NCI-H2196 (cell line): ENCODE results near the gene ANGEL2.
A peak's percentile ranks its signal among the peaks of the same experiment; 100 is the strongest.
"Not testable (repeated sequence)": the region's sequence is repeated elsewhere in the genome, so short reads cannot be mapped to it uniquely, and the experiment has no call there.

Source experiments
- DNase-seq: peaks from one replicate; lab custom pipeline; 2025; ENCODE audit not compliant: unreplicated experiment; lab: John Stamatoyannopoulos, UW

ANGEL2 gene

GRCh38 chr1:213020016-213020415, 4.3 kb upstream of the ANGEL2 start:
- DNase-seq, result no peak

DNA sequence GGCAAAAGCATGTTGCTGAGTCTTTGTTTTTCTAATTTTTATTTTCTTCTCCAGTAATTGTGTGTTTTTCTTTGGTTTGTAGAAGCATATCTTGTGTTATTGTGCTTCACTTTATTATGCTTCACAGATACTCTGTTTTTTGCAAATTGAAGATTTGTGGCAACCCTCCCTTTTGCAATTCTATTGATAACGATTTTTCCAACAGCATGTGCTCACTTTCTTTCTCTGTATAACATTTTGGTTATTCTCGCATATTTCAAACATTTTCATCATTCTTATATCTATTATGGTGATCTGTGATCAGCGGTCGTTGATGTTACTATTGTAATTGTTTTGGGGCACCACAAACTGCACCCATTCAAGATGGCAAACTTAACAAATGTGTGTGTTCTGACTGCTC, 3.8 kb upstream of the ANGEL2 start:
- DNase-seq, result no peak

DNA sequence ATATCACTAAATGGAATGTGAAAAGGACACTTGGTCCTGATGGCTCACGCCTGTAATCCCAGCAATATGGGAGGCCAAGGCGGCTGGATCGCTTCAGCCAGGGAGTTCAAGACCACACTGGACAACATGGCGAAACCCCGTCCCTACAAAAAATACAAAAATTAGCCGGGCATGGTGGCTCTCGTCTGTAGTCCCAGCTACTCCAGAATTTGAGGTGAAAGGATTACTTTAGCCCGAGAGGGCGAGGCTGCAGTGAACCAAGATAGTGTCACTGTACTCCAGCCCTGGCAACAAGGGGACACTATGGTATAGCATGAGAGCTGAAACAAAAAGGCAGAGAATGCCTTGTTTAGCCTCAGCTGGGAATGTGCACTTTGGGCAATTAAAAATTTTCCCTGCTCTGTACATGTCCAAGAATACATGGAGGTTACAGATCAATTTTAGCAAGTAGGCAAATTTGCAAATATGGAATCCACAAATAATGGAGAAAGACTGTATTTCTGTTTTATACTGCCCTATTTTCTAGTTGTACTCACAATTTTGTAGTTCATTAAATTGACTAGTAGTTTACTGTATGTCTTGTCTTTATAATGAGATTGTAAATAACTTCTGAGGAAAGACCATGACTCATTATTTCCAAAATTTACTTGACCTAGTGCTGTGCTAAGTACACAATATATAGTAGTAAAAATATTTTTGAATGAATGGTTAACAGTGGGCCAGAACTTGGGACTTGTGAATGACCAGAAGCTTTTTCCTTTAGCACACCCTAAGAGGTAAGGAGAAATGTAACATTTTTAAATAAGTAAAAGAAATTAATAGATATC, 2.0 kb upstream of the ANGEL2 start:
- no peak for DNase-seq

GRCh38 chr1:213014642-213015041, 1.0 kb downstream of the ANGEL2 start:
- DNase-seq, result no peak

DNA sequence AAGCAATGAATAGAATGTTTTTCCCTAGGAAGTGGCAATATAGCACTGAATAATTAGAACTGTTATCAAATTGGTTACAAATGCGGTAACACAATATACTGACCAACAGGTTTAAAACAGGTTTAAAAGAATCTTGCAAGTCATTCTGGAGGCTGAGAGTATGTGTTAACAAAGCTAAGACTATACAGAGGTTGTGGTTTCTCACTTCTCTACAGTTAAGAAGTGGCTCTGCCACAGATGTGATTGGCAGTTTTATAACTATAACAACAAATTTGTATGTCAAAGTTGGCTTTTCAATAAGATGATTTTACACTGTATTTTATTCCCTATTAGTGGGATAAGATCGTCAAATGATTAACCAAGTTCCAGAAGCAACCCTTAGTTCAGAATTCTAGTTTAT, 7.1 kb downstream of the ANGEL2 start:
- DNase-seq, result no peak

- no peak for DNase-seq
These were observed 12.4 kb downstream of the ANGEL2 start for GRCh38 chr1:213003256-213003655.

- DNase-seq, result no peak
These were observed 20.7 kb downstream of the ANGEL2 start for GRCh38 chr1:212994926-212995325.

- DNase-seq, result not testable (repeated sequence)
These were observed 21.7 kb downstream of the ANGEL2 start for GRCh38 chr1:212993960-212994359.

DNA sequence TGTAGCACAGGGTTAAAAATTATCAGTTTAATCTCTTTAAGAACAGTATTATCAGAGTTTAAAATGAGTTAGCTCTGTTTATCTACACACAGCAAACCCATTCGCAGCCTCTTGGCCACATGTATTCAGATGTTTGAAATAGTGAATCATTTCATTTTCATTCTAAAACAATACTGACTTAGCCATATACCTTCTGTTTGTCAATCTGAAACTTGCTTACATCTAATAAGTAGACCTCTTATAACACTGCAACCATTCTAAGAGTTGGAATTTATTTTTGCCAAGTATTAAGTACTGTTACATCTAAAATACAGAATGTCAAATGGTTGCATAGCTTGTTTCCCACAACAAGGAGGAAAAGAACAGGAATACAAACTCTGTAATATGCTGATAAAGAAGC, 25.4 kb downstream of the ANGEL2 start:
- no peak for DNase-seq

DNA sequence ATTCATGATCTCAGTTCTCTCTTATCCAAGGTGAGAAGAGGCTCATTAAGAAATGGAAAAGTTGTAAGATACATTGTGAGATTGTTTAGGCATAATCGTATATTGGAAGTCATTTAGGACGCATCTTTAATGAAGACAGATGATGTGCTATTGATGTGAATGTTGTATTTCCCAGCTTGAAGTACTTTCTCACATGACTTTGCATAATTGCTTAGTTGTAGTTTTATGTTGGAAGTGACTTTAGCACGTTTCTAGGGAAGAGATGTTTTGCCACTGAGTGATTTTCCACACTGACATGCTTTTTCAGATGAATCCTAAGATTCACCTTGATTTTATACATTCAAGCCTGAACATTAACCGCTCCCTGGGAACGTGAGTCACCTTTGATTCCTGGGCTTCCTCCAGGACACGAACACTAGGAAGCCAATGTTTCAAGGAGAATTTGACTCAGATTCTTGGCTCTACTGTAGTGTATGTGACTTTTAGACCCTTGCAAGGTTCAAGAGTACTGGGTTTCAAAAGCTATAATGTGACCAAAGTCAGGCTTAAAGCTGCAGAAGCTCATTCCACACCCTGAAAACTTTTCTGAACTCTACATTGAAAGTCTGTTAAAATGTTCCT, 27.9 kb downstream of the ANGEL2 start:
- no peak for DNase-seq

- DNase-seq, result no peak
These were observed 29.1 kb downstream of the ANGEL2 start for GRCh38 chr1:212986551-212986950.

DNA sequence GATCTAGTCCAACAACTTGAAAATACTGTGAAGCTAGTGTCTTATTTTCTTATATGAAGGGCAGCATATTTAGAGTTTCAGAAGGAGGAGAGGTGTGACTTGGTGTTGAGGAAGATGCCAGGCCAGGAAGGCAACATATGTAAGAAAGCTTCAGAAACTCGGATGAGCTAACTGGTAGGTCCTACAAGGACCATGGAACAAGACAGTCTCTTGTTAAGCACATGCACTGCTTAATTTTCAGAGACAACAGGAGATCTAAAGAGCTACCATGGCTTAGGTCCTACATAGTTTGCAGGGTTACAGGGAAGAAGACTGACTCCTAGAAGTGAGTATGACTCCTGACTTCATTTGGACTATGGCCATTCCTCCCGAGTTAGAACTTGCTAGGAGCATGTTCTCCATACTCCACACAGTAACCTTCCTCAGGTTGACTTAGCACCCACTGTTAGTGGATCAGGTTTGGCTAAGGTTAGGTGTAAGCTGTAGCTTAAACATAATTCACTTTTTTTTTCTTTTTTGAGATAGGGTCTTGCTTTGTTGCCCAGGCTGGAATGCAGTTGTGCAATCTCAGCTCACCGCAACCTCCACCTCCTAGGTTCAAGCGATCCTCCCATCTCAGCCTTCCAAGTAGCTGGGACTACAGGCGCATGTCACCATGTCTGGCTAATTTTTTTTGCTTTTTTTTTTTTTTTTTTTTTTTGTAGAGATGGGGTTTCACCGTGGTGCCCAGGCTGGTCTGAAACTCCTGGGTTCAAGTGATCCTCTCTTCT, 31.0 kb downstream of the ANGEL2 start:
- DNase-seq, result no peak

DNA sequence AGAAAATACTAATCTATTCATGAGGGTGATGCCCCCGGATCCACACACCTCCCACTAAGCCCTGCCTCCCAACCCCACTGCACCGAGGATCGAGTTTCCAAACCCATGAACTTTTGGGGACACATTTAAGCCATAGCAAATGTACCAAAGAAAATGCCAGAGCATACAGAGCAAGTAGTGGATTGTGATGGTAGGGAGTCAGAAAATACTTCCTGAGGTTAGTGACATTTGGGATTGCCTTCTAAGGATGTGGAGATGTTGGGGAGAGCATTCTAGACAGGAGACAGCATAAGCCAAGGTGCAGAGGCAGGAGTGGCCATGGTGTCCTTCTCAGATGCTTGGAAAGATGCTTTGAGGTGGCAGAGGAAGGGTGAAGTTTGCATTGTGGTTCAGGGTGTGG, 32.2 kb downstream of the ANGEL2 start:
- no peak for DNase-seq

- peak; percentile 52 for DNase-seq
These were observed 33.1 kb downstream of the ANGEL2 start for GRCh38 chr1:212982430-212983152.

- no peak for DNase-seq
These were observed 33.9 kb downstream of the ANGEL2 start for GRCh38 chr1:212981571-212982328.

DNA sequence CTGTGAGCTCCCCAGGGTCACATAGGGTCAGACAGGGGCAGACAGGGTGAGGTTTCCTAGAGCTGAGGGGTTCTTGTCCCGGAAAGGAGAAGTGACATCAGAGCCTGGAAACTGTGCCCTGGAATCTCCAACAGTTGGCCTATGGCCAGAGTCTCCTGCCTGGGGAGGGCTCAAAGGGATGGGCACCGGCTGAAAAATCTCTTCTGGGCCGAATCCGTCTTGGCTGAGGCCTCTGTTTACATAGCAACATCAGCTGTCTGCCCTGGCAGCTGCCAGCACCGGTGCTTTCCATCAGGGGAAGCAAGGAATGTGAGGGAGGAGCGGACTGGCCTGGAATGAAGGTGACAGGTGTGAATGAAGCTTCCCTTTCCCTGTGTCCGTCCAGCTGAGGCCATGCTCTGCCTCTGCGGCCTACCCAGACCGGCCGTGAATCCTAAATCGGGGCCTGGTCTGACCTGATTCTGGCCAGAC, 34.6 kb downstream of the ANGEL2 start:
- peak; percentile 80 for DNase-seq

DNA sequence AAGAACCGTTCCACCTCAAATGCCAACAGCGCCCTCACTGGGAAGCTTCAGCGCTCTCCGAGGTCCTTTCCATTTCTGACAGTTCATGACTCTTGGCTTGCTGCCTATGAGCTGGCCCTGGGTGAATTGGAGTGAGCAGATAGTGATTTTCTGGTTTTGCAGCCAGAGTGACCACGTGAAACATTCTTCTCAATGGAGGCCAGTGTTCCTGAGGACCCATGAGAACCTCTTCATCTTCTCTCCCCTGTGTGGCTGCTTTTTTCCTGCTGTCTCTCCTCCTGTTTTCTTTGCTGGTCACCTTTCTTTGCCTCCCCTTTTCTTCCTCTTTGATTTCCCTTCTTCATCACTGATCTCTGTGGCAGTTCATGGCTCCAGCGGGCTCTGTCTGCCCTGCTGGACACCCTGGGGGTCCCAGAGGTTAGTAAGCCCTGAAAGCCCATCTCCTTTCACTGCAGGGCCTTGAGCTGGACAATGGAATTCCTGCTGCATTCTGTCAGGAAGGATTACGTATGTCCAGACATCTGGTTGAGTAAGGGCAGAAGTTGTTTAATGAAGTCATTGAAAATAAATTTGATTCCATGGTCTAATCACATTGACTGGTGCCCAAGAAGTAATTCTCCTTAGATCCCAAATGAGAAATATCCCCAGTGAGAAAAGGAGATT, 35.4 kb downstream of the ANGEL2 start:
- no peak for DNase-seq

GRCh38 chr1:212979340-212980122, 36.1 kb downstream of the ANGEL2 start:
- DNase-seq, result no peak
